Fibroblast of mammary gland (primary cell): ENCODE measurements around the gene RETREG1.
A peak's percentile ranks its signal among the peaks of the same experiment; 100 is the strongest.

Experiments
- DNase-seq: peaks from one replicate; pipeline ENCODE4 v3.0.0-alpha.2; 2010; ENCODE audit warnings: low read depth
- H3K4me3 ChIP-seq: 2 replicates; pipeline ENCODE4 v1.5.1; 2011; ENCODE audit warnings: low read depth, mild to moderate bottlenecking, low read length, moderate library complexity; ENCODE audit not compliant: control insufficient read depth
- TF ChIP-seq, protein P1 (sequence below): conservative IDR thresholded peaks from 2 replicates; pipeline ENCODE4 v1.5.1; 2011; ENCODE audit warnings: low read depth, low read length, inconsistent platforms; ENCODE audit not compliant: control insufficient read depth, insufficient read depth

Gene RETREG1

DNA sequence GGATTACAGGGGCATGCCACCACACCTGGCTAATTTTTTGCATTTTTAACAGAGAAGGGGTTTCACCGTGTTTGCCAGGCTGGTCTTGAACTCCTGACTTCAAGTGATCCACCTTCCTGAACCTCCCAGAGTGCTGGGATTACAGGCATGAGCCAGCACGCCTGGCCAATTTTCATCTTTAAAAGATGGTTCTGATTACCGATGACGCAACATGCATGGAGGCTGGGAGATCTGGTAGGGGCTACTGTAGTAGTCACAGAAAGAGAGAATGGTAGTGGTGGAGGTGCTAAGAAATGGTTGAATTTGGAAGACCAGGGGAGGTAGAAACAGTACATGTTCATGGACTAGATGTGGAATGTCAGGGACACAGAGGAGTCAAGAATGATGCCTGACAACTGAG is 22.4 kb upstream of the RETREG1 start:
- DNase-seq, result peak; percentile 20
- TF ChIP-seq, protein P1, sequence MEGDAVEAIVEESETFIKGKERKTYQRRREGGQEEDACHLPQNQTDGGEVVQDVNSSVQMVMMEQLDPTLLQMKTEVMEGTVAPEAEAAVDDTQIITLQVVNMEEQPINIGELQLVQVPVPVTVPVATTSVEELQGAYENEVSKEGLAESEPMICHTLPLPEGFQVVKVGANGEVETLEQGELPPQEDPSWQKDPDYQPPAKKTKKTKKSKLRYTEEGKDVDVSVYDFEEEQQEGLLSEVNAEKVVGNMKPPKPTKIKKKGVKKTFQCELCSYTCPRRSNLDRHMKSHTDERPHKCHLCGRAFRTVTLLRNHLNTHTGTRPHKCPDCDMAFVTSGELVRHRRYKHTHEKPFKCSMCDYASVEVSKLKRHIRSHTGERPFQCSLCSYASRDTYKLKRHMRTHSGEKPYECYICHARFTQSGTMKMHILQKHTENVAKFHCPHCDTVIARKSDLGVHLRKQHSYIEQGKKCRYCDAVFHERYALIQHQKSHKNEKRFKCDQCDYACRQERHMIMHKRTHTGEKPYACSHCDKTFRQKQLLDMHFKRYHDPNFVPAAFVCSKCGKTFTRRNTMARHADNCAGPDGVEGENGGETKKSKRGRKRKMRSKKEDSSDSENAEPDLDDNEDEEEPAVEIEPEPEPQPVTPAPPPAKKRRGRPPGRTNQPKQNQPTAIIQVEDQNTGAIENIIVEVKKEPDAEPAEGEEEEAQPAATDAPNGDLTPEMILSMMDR, result no peak
- no peak overlapping the region for H3K4me3 ChIP-seq

DNA sequence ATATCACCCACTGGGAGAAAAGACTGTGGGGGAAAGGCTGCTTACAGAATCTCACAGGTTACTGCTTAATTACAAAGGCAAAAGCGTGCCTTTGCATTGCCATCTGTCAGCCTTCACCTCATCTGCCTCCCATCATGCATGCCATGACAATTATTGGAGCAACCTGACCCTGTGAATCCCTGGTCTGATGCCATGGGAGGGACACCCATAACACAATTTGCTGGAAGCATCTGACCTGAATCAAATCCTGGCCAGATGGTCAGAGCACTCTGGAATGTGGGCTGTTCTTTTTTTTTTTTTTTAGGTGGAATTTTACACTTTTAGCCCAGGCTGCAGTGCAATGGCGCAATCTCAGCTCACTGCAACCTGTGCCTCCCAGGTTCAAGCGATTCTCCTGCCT is 11.6 kb upstream of the RETREG1 start:
- TF ChIP-seq, protein P1, result no peak
- no peak overlapping the region for H3K4me3 ChIP-seq
- peak; percentile 22 for DNase-seq

DNA sequence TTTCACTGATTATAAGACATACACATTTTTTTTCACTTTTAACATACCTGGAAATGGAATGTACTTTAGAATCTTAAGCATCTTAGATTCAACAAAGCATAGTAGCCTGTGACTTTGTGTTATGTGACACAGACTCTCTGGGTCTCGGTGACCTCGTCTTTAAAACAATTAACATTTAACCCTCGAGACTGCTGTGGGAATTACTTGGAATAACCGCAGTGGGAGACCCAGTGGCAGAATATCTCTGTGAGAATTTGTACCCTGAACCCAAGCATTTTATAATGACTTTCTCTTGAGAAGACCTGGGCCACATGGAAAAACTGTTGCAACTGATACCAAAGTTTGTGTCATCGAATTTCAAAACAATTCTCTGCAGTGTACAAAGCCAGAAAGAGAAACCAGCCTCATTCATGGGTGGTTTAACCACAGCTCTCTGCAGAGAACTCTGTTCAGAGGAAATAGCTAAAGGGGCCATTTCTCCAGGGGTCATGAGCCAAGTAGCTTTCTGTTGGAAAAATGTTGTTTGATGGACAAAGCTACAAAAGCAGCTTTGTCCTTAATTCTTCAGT is 10.0 kb upstream of the RETREG1 start:
- peak; percentile 30 for DNase-seq

DNA sequence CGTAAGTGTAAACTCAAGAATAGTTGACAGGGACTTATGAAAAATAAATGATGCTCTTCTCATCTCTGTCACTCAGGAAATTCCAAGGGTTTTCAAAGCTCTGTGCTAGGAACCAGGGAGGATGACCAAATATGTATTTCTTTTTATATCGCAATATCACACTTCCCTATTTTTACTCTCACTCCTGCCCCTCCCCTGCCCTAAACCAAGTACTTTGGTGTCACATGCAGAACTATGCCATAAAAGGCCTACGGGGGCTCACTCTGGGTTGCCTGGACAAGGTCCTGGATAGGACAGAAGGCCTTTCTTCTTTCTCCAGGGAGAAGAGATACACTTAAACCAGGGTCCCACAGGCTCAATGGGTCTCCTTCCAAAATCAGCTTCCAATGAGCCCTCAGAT is 8.3 kb upstream of the RETREG1 start:
- DNase-seq, result no peak
- TF ChIP-seq, protein P1, result no peak
- H3K4me3 ChIP-seq, result no peak overlapping the region

More for the DNA sequence above, 10.0 kb upstream of the RETREG1 start:
- TF ChIP-seq, protein P1, result no peak
- H3K4me3 ChIP-seq, result no peak overlapping the region

DNA sequence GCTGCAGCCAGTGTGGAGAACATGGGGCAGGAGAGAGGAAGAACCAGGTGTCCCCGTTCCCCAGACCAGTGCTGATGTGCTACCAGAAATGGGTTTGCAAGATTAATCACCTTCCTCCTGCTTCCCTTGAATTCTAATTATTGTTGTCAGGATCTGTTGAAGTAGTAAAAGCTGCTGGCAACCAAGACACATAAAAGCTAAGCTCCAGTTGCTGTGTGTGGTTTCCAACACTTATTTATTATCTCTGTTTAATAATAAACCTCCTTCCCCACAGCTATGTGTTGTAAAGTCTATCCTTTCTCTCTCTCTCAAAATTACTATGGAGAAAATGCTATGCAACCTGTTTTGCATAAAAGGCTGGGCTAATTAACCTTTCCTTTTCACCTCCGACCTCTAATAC is 2.3 kb upstream of the RETREG1 start:
- no peak overlapping the region for H3K4me3 ChIP-seq
- DNase-seq, result no peak
- TF ChIP-seq, protein P1, result no peak

DNA sequence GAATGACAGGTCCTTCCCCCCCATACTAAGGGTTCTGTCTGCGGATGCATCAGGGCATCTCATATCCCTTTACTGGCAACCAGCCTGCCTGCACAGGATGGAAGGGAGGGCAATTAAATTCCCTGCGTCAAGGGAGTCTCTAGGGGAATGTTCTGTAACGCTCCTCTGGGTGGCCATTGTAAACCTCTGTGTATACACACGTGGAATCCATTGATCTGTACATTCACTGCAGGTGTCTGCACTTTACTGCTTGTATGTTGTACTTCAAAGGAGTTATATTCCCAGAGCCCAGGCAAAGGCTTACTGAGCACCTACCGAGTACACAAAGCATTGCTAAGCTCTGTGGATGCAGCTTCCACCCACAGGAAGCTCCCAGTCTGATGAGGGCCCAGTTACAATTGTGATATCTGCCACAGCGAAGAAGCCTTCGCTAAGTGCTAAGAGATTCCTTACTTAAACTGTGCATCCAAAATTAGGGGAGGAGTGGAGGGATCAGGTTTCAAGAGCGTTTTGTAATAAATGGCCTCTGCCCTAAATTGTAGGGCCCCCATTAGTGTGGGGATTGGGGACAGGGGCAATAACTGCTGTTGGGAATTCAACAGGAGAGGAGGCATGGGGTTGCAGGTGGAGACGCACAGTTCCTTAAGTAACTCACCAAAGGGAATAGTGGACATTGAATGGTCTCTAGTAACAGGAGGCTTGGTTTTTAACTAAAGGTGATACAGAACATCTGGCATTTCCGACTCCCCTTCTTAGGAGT is 1.5 kb upstream of the RETREG1 start:
- no peak for DNase-seq
- TF ChIP-seq, protein P1, result no peak
- no peak overlapping the region for H3K4me3 ChIP-seq
